ENCODE results near the gene ZFC3H1. TPM values are rescaled to one million over a fixed set of nuclear protein-coding genes. Genes with fewer than 3 reads are reported as not detected.

ZFC3H1 gene
- total RNA-seq, 2 donors from 2014 or later, result 40.5 to 46.0 TPM

- Mint-ChIP-seq H3K36me3 (ENCODE audit: low read depth) (peaks cover 34% of the 10 kb centered on the region), H3K27ac (no peak overlapping the region), H3K4me1 (peaks cover 17% of the 10 kb centered on the region), H3K27me3 (ENCODE audit: insufficient read depth) (no peaks in the 10 kb centered on the region), H3K9me3 (peaks cover 4% of the 10 kb centered on the region), H3K4me3 (no peak overlapping the region)
- H3K4me1 ChIP-seq (ENCODE audit: control insufficient read depth, insufficient read depth, low read length), result peaks cover 9% of the 10 kb centered on the region
- no peak for DNase-seq
- H3K27ac ChIP-seq (ENCODE audit: low read depth, low read length), result no peak overlapping the region
- peaks cover 99% of the 10 kb centered on the region for H3K36me3 ChIP-seq (ENCODE audit: control insufficient read depth, insufficient read depth, low read length)
- H3K27me3 ChIP-seq (ENCODE audit: control insufficient read depth, insufficient read depth, low read length, poor library complexity, severe bottlenecking), result no peaks in the 10 kb centered on the region
- no peak for TF ChIP-seq CTCF (conservative IDR thresholded peaks at IDR 0.05)
- no peak overlapping the region for H3K9ac ChIP-seq (ENCODE audit: extremely low read depth, low read length, poor library complexity, severe bottlenecking)
- H3K4me3 ChIP-seq (ENCODE audit: low read length), result peak overlapping the region; percentile 75
- peaks cover 46% of the 10 kb centered on the region for H3K9me3 ChIP-seq (ENCODE audit: control insufficient read depth, low read length)
- WGBS, 2 experiments (ENCODE audit: insufficient coverage in 1 of 2, insufficient read length in 1 of 2), result 80 to 88% methylated on average over 1 of the region's 1 CpG
These were observed 8.2 kb downstream of the ZFC3H1 start for GRCh38 chr12:71655495-71655894.

- no peak for TF ChIP-seq CTCF (conservative IDR thresholded peaks at IDR 0.05)
- peaks cover 98% of the 10 kb centered on the region for H3K36me3 ChIP-seq (ENCODE audit: control insufficient read depth, insufficient read depth, low read length)
- H3K9me3 ChIP-seq (ENCODE audit: control insufficient read depth, low read length), result peaks cover 49% of the 10 kb centered on the region
- Mint-ChIP-seq H3K4me3 (no peak overlapping the region), H3K27ac (no peak overlapping the region), H3K27me3 (ENCODE audit: insufficient read depth) (no peaks in the 10 kb centered on the region), H3K36me3 (ENCODE audit: low read depth) (peaks cover 32% of the 10 kb centered on the region), H3K9me3 (peaks cover 4% of the 10 kb centered on the region), H3K4me1 (peaks cover 10% of the 10 kb centered on the region)
- peak overlapping the region; percentile 75 for H3K4me3 ChIP-seq (ENCODE audit: low read length)
- no peak overlapping the region for H3K27ac ChIP-seq (ENCODE audit: low read depth, low read length)
- WGBS, 2 experiments (ENCODE audit: insufficient coverage in 1 of 2, insufficient read length in 1 of 2), result 80 to 83% methylated on average over 3 of the region's 3 CpGs
- DNase-seq, result no peak
- no peaks in the 10 kb centered on the region for H3K4me1 ChIP-seq (ENCODE audit: control insufficient read depth, insufficient read depth, low read length)
- no peak overlapping the region for H3K9ac ChIP-seq (ENCODE audit: extremely low read depth, low read length, poor library complexity, severe bottlenecking)
- no peaks in the 10 kb centered on the region for H3K27me3 ChIP-seq (ENCODE audit: control insufficient read depth, insufficient read depth, low read length, poor library complexity, severe bottlenecking)
These were observed 9.4 kb downstream of the ZFC3H1 start for GRCh38 chr12:71654200-71654599.

- DNase-seq, result no peak
- Mint-ChIP-seq H3K27ac (no peak overlapping the region), H3K9me3 (peaks cover 4% of the 10 kb centered on the region), H3K4me1 (peaks cover 3% of the 10 kb centered on the region), H3K36me3 (ENCODE audit: low read depth) (peaks cover 31% of the 10 kb centered on the region), H3K4me3 (no peak overlapping the region), H3K27me3 (ENCODE audit: insufficient read depth) (no peaks in the 10 kb centered on the region)
- no peak overlapping the region for H3K9ac ChIP-seq (ENCODE audit: extremely low read depth, low read length, poor library complexity, severe bottlenecking)
- 95 to 100% methylated on average over 2 of the region's 2 CpGs for WGBS, 2 experiments (ENCODE audit: insufficient coverage in 1 of 2, insufficient read length in 1 of 2)
- H3K4me1 ChIP-seq (ENCODE audit: control insufficient read depth, insufficient read depth, low read length), result no peaks in the 10 kb centered on the region
- no peaks in the 10 kb centered on the region for H3K27me3 ChIP-seq (ENCODE audit: control insufficient read depth, insufficient read depth, low read length, poor library complexity, severe bottlenecking)
- peak overlapping the region; percentile 75 for H3K4me3 ChIP-seq (ENCODE audit: low read length)
- peaks cover 49% of the 10 kb centered on the region for H3K9me3 ChIP-seq (ENCODE audit: control insufficient read depth, low read length)
- H3K27ac ChIP-seq (ENCODE audit: low read depth, low read length), result no peak overlapping the region
- no peak for TF ChIP-seq CTCF (conservative IDR thresholded peaks at IDR 0.05)
- peaks cover 98% of the 10 kb centered on the region for H3K36me3 ChIP-seq (ENCODE audit: control insufficient read depth, insufficient read depth, low read length)
These were observed 10.5 kb downstream of the ZFC3H1 start for GRCh38 chr12:71653137-71653536.

Measured in endodermal cell (in vitro differentiated cells).